ENCODE results near the gene MASP2.
"Not testable (repeated sequence)": the region's sequence is repeated elsewhere in the genome, so short reads cannot be mapped to it uniquely, and the experiment has no call there.

The MASP2 gene

DNA sequence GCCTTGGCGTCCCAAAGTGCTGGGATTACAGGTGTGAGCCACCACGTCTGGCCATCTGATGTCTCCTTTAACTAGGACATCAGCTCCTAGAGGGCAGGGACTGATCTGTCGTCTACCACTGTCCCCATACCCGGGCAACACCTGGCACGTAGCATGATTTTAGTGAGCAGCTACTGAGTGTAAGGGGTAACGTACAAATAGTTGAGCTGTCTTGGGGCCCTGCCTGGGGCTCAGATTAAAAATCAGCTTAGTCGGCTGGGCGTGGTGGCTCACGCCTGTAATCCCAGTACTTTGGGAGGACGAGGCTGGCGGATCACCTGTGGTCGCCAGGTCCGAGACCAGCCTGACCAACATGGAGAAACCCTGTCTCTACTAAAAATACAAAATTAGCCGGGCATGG is 11.0 kb upstream of the MASP2 start:
- no peak for DNase-seq

DNA sequence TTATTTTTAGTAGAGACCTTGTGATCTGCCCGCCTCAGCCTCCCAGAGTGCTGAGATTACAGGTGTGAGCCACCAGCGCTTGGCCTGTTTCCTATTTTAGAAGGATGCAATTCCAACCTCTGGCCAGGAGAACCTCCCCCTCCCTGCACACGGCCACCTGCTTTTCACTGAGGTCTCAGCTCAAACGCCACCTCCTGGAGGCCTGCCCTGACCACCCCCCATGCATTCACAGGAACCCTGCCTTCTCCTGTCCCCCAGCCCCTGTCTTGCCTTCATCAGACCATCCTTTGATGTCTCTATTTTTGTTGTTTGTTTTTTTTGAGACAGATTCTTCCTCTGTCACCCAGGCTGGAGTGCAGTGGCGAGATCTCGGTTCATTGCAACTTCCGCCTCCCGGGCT is 10.4 kb upstream of the MASP2 start:
- no peak for DNase-seq

DNA sequence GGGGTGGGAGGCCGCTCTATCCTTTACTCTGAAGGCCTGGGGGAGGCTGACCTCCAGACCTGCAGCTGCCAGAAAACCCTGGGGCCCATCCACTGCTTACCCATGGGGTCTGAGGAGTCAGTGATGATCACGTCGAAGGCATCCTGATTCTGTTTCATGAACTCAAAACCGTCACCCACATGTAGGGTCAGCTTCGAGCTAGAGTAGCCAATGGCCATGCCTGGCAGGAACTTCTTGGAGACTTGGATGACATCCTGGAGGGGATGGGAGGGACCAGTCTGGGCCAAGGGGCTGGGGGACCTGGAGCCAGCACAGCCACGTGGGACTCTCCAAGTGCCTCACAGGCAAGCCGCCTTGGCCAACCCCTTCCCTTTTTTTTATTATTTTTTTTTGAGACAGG is 9.5 kb upstream of the MASP2 start:
- no peak for DNase-seq

DNA sequence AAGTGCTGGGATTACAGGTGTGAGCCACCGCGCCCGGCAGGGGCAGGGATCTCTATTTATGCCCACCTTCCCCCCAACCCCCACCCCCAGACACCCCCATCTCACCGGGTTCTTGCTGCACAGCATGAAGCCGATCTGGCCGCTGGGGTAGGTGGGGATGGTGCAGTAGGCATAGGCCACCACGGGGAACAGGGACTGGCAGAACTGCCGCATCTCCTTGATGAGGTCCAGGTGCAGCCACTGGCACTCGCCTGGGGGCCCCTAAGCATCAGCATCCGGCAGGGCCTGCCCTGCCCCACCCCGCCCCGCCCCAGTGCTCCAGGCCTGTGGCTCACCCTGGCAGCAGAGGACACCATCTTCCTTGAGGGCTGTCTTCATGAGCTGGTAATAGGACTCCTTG is 8.6 kb upstream of the MASP2 start:
- DNase-seq, result no peak

DNA sequence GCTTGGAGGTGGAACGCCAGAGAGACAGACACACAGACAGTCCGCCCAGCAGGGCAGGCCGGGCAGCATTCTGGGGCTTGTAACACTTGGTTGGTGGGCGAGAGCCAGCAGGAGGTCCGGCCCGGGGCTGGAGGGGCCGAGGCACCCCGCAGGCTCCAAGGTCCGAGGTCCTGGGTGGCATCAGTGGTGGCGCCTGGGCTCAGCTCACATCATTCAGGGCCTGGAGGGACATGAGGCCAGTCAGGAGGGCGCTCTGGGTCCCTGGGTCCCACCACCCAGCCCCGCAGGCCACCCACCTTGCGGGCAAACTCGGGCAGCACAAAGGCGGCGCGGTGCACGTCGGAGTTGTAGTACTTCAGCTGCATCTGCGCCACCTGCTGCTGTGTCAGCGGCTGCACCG is 7.6 kb upstream of the MASP2 start:
- no peak for DNase-seq

DNA sequence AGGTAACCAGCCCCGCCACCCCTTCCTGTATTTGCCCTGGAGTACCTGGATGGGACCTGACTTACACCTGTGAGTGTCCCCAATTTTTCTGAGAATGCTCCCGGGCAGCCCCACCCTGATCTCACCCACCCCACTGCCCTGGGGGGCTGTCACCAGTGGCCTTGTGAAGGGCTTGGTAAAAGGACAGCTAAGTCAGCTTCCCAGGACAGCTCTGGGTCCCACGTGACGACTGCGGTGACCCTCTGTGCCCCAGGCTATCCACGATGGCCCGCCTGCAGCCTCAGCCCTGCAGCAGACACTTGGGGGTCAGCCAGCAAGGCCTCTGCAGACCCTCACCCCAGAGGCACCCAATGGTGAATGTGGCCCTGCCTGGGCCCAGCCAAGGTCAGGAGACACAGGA is 7.1 kb upstream of the MASP2 start:
- no peak for DNase-seq

DNA sequence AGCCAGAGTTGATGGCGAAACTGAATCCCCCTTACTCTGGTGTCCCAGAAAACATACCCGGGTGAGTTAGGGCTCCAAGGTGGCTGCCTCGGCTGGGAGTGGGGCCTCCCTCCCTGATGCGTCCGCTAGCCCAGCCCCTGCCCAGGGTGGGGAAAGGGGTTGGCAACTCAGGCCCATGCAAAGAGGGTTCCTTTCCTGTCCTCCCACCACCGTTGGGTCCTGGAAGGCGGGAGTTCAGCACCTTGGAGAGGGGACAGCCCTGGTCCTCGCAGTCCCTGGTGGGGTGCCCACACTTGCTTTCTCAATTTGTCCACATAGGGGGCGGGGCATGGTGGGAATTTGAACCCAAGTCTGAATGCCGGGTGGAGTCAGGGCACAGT is 6.7 kb upstream of the MASP2 start:
- DNase-seq, result peak in 1 of 3 donors; percentile 28

DNA sequence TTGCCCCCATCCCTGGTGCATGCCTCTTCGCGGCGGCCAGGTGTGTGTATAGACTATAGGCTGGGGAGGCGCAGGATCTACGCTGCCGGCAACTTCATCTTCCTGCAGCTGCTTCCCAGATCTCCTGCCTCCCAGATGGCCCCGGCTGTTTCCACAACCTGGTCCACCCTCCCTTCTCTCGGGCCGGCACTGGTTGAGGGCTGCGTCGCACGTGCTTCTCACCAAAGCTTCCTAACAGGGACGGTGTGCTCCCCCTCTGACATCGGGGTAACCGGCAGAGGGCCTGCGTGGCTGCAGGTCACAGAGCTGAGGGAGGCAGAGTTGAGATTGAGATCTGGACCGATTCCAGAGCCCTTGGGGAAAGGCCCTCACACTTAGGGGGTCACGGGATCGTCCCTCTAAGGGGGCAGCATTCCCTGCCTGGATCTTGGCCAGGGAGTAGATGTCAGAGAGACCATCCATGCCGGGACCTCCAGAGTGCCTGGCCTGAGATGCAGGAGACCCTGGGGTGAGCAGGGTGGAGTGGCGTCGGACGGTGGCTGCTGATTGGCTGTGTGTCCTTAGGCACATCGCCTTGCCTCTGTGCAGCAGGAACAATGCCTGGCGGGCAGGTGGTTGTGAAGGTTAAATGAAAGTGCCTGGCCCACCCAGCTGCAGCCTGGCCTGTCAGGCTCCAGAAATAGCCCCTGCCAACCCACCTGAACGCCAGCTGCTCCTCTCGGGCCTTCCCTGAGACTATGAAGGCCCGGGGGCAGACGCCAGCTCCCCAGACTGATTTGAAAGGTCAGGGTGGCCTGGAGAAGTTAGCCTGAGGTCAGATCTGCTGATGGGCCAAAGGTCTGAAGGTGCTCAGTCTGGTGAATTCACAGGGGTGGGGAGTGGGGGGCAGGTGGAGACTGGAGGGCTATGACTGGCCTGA is 6.1 kb upstream of the MASP2 start:
- no peak for DNase-seq

DNA sequence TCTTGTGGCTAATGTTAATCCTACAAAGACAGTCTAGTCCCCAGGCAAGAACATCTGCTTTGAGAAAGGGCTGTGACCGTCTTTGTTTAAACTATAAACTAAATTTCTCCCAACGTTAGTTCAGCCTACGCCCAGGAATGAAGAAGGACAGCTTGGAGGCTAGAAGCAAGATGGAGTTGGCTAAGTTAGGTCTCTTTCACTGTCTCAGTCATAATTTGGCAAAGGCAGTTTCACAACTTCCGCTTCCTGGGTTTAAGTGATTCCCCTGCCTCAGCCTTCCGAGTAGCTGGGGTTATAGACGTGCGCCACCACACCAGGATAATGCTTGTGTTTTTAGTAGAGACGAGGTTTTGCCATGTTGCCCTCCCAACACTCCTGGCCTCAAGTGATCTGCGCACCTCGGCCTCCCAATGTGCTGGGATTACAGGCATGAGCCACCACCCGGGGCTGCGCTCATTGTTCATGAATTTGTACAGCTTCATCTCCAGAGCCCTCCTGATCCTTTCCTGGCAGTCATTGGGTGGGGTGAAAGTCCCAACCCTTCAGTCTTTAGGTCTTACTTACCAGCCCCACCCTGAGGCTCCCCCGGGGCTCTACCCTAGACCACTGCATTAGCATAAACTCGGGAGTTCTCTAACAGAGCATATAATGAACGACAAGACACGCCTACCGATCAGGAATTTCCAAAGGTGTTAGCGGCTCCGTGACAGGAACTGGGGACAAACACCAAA is 4.9 kb upstream of the MASP2 start:
- DNase-seq, result peak; percentile 58 to 67 (median 62)

DNA sequence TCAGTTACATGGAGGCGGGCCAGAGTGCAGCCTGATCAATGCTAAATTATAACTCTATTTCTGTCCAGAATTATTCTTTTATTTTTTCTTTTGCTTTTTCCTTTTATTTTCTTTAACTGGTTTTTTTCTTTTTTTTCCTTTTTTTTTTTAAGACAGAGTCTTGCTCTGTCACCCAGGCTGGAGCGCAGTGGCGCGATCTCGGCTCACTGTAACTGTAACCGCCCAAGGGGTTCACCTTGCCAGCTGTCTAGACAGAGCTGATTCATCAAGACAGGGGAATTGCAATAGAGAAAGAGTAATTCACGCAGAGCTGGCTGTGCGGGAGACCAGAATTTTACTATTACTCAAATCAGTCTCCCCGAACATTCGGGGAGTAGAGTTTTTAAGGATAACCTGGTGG is 4.1 kb upstream of the MASP2 start:
- DNase-seq, result not testable (repeated sequence)

DNA sequence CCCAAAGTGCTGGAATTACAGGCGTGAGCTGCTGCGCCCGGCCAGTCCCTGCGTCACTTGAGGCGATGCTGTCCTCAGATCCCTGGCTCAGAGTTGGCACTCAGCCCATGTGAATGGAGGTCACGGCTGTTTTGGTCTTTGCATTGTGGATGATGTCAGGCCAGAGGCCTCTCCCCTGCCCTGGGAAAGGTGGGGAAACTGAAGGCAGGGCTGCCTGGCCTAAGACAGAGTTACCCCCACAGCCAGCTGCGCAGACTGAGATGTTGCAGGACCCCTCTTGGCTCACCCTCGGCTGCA is 821 bp downstream of the MASP2 start:
- DNase-seq, result no peak

DNA sequence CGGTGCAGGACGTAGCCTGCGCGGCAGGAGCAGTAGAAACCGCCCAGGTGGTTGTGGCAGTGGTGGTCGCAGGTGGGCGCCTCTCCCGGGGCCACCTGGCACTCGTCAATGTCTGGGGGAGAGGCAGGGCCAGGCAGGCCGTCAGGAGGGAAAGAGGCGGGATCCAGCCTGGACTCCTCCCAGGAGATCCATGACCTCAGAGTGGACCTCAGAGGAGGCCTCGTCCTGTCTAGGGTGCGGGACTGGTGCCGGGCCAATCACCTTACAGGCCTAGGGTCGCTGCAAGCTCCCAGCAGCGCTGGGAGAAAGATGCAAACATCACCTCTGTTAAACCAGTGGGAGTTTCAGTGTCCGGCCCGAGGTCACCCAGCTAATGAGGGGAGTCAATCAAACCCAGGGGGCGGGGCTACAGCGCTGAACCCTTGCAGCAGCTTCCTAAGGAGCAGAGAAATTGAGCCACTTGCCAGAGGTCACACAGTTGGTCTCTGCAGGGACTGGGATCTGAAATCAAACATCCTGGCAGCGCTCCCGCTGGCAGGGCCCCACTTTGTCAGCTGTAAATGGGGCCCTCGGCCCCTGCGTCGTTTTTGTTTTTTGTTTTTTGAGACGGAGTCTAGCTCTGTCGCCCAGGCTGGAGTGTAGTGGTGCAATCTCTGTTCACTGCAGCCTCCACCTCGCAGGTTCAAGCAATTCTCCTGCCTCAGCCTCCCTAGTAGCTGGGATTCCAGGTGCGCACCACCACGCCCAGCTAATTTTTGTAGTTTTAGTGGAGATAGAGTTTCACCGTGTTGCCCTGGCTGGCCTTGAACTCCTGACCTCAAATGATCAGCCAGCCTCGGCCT is 1.4 kb downstream of the MASP2 start:
- no peak for DNase-seq

DNA sequence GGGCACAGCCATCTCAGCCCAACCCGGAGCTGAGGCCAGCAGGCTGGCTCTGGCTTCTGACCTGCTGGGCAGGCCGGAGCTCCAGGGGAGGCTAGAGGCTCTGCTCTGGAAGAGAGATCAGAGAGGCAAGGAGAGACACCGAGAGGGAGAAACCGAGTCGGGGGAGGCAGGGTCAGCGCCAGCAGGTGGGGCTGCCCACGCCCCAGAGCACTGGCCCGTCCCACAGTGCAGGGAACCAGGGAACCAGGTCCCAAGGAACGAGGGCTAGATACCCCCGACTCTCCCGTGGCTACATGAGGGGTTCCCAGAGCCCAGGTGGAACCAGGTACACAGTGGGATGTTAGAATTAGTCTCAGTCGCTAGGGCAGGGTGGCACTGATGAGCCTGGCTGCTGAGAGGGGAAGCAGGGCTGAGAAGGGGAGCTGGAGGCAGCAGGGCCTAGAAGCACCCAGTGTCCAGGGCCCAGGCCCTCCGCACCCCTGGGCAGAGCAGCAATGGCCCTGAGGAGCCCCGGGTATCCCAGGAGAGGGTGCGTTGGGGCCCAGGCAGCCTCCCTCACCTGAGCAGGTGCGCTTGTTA is 2.1 kb downstream of the MASP2 start:
- no peak for DNase-seq

DNA sequence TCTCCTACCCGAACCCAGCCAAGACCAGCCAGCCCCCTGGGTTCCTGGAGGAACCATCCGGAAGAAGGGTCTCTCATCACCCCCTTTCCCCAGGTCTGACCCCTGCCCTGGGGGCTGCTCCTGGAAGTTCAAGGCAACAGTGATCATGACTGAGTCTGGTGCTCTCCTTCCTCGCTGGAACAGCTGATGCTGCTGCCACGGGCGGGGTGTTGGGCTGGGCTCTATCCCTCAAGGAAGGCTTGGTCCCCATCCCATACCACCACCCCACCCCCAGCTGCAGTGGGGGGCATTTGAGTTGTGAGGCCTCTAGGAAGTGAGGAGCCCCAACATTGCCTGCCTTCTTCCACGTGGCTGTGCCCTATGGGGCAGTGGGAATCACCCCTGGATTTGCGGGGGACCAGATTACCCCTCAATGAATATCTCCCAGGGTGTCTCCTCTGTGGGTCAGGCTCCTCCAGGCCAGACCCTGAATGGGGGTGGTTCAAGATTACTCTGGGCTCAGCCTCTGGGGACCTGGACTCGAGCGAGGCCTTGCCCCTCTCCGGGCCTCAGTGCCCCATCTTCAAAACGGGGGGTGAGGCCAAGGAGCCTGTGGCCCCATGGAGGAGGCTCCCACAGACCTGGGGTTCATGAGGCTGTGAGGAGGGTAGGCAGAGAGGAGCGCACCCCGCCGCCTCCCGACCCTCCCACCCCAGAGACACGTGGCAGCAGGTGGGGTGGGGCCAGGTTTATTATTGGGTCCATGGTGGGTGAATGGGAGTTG is 2.8 kb downstream of the MASP2 start:
- DNase-seq, result no peak

DNA sequence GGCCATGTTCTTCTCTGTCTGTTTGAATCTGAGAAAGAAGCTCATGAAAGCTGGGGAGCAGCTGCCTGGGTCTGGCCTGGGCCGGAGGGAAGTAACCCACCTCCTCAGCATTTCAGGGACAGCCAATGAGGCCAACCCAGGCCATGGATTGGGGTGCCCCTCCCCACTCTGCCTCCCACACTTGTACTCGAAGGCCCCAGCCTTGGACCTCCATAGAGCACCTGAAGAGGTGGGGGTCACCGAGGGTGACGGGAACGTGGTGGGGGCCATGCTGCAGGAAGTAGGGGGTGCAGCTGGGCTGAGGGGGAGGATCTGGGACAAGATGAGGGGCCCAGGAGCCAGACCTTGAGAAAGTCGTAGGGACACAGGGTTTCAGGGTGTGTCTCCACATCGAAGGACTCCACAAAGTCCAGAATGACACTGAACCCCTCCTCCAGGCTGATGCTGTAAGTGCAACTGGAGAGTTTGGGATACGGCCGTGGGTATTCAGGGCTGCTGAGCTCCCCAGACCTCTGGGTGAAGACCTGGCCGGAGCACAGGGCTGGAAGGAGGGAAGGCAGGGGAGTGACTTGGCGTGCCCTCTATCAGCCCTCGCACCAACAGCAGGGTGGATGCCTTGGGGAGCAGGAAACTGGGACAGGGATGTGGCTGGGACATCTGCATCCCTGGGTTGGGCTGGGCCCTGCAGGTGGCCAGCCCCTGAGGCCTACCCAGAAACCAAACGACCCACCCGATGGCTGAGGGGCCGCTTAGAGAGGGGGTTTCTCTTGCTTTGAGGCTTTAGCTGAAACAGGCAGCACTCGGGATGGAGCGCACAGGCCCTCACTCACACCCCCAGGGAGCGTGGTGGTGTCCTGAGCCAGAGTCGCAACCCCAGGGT is 3.8 kb downstream of the MASP2 start:
- no peak for DNase-seq

DNA sequence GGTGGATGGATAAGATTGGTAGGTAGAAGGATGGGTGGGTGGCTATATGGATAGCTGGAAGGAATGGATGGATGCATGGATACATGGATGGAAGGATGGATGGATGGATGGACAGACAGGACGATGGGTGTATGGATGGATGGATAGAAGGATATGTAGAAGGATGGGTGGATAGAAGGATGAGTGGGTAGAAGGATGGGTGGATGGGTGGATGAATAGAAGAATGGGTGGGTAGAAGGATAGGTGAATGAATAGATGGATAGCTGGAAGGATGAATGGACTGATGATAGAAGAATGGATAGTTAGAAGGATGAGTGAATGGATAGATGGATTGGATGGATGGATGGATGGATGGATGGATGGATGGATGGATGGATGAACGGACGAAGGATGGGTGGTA is 5.0 kb downstream of the MASP2 start:
- no peak for DNase-seq

DNA sequence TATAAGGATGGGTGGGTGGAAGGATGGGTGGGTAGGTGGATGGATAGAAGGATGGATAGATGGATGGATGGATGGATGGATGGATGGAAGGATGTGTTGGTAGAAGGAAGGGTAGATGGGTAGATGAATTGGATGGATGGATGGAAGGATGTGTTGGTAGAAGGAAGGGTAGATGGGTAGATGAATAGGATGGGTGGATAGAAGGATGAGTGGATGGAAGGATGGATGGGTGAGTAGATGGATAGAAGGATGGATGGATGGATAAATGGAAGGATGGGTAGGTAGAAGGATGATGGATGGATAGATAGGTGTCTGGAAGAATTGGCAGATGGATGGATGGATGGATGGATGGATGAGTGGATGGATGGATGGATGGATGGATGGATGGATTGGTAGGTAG is 6.0 kb downstream of the MASP2 start:
- DNase-seq, result no peak

DNA sequence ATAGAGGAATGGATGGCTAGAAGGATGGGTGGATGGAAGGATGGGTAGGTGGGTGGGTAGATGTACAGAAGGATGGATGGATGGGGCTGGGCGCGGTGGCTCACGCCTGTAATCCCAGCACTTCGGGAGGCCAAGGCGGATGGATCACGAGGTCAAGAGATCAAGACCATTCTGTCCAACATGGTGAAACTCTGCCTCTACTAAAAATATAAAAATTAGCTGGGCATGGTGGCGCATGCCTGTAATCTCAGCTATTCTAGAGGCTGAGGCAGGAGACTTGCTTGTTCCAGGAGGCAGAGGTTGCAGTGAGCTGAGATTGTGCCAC is 7.0 kb downstream of the MASP2 start:
- not testable (repeated sequence) for DNase-seq

DNA sequence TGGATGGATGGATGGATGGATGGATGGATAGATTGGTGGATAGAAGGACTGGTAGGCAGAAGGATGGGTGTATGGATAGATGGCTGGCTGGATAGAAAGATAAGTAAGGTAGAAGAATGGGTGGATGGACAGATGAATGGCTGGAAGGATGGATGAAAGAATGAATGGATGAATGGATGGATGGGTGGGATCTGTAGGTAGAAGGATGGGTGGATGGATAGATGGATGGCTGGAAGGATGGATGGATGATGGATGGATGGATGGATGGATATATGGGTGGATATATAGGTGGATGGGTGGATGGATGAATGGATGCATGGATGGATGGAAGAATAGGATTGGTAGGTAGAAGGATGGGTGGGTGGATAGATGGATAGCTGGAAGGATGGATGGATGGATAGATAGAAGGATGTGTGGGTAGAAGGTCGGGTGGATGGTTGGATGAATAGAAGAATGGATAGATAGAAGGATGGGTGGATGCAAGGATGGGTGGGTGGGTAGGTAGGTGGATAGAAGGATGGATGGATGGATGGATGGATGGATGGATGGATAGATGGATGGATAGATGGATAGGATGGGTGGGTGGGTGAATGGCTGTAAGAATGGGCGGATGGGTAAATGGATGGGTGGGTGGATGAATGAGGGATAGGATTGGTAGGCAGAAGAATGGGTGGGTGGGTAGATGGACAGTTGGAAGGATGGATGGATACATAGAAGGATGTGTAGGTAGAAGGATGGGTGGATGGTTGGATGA is 7.5 kb downstream of the MASP2 start:
- DNase-seq, result no peak

DNA sequence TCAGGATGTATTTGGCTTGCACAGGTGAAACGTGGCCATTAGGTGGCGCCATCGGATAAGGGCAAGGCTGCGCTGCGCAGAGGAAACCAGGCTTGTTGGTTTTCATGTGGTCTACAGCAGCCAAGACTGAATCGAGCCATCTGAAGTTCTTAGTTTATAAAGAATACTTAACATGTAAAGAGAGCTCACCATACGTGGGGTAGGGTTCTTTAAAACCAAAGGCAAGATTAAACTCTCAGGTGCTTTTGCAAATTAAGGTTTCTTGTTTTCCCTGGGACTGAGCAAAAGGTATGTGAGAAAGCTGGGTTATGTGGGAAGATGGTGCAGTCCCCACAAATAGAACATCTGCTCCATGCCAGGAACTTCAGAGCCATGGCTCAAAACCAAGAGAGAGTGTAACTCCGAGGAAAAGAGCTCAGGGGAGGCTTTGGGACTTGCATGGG is 9.3 kb downstream of the MASP2 start:
- DNase-seq, result peak; percentile 86 to 93 (median 92)
